Measurements from ENCODE around the gene ASGR1.

- no peak for TF ChIP-seq CTCF (IDR thresholded peaks at IDR 0.05; ENCODE audit: low read depth, low read length)
- TF ChIP-seq EZH2phosphoT487 (IDR thresholded peaks at IDR 0.05; ENCODE audit: low read depth): no peak
Observed at GRCh38 chr17:7207120-7208001, 28.2 kb upstream of the ASGR1 start.
